Lower leg skin (tissue), 3 donors: ENCODE measurements around the gene YY1.

Source experiments
- POLR2A ChIP-seq, 2 donors: fragments of 450-650 bp; IDR thresholded peaks; one replicate each; pipeline ENCODE4 v1.6.1; 2016 to 2017; ENCODE audit warnings: antibody characterized with exemption in 2 of 2, mild to moderate bottlenecking in 1 of 2, moderate library complexity in 1 of 2
- TF ChIP-seq, protein P1 (sequence below), 3 donors: fragments of 450-650 bp; IDR thresholded peaks; one replicate each; pipeline ENCODE4 v1.5.1; 2016; ENCODE audit warnings: antibody characterized with exemption in 3 of 3, mild to moderate bottlenecking in 3 of 3, moderate library complexity in 2 of 3

GRCh38 chr14:100306101-100306997, 67.4 kb downstream of the YY1 start, which contains the start of gene SLC25A29:
- TF ChIP-seq POLR2A (IDR thresholded peaks at IDR 0.05), result no peak
- TF ChIP-seq, protein P1, sequence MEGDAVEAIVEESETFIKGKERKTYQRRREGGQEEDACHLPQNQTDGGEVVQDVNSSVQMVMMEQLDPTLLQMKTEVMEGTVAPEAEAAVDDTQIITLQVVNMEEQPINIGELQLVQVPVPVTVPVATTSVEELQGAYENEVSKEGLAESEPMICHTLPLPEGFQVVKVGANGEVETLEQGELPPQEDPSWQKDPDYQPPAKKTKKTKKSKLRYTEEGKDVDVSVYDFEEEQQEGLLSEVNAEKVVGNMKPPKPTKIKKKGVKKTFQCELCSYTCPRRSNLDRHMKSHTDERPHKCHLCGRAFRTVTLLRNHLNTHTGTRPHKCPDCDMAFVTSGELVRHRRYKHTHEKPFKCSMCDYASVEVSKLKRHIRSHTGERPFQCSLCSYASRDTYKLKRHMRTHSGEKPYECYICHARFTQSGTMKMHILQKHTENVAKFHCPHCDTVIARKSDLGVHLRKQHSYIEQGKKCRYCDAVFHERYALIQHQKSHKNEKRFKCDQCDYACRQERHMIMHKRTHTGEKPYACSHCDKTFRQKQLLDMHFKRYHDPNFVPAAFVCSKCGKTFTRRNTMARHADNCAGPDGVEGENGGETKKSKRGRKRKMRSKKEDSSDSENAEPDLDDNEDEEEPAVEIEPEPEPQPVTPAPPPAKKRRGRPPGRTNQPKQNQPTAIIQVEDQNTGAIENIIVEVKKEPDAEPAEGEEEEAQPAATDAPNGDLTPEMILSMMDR (IDR thresholded peaks at IDR 0.05), result no peak
